ENCODE measurements around the gene RAD50.
A peak's percentile ranks its signal among the peaks of the same experiment; 100 is the strongest.

RAD50 gene

DNA sequence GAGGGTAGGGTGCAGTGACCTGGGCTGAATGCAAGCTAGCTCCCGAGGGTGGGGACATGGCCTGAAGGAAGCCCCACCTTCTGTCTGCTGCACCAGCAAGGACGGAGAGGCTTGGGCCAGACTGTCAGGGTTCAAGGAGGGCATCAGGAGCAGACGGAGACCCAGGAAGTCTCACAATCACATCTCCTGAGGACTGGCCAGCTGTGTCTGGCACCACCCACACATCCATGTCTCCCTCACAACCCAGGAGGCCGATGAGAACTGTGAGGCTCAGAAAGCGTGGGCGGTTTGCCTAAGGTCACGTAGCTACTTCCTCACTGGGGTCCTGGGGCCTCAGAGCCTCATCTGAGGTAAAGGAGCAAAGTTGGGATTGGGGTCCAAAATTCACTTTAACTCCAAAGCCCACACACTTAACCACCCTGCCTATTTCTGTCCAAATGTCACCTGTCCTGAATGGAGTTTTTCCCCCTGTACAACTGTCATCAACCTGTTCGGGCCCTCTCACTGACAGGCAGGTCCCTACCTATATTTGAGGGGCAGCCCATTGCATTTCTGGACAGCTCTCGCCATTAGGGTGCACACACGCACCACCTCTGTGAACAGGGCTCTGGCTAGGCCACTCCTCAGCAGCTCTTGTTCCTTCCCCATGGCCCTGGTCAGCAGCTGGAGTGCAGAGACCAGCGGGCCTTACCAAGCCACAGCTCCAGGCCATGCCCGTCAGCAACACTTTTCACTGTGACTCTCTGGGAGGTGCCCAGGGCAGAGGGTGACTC lies 104.6 kb downstream of the RAD50 start:
- DNase-seq (ENCODE audit: low read depth): no peak

DNA sequence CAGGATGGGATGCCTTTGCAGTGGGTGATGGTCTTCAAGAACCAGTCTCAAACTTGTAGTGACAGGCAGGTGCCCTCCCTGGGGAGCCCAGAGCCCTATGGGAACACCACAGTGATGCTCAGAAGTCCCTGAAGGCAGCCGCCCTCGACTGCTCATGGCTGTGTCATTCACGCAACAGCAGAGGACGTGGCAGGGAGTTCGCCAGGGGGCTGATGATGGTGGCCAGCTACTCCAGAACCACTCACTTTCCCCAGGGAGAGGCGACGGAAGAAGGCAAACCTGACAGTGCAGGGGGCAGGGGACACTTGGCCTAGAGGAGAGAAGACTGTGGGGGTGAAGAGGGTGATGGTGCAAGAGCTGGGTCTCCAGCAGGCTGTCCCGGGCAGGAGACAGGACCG lies 105.2 kb downstream of the RAD50 start:
- no peak for DNase-seq (ENCODE audit: low read depth)

DNA sequence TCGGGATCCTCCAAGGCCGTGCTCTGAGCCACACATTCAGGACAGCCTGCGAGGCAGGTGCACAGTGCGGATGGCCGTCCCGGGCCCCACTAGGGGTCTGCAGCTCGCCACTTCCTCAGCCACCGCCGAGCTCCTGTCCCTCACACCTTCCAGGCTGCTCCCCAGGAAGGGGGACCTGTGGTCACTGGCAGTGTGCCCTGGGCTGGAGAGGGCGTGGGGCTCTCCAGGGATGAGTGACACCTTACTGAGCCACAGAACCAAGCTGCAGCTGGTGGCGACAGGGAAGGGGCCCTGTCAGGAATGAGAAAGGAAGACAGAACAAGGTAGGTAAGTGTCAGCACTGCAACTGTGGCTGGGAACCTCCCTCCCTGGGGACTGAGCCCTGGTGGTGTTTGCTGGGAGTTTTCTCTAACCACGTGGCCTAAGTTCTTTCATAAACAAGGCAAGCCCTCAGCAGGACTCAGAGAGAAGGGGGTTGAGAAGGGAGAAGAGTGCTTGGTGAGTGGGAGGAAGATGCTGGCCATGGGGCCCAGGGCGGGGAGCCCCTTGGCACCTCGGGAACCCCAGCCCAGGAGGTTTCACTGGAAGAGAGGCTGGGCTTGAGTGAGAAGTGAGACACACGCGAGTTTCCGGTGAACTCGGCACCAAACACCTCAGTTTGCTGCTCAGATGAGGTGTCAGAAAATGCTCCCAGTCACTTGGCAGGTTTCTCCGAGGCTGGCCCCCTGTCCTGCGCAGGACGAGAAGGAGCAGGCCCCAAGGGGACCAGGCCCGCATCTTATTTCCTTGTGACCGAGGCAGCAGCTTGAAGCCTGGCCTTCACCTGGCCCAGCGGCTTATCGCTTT lies 106.4 kb downstream of the RAD50 start:
- DNase-seq (ENCODE audit: low read depth): no peak

DNA sequence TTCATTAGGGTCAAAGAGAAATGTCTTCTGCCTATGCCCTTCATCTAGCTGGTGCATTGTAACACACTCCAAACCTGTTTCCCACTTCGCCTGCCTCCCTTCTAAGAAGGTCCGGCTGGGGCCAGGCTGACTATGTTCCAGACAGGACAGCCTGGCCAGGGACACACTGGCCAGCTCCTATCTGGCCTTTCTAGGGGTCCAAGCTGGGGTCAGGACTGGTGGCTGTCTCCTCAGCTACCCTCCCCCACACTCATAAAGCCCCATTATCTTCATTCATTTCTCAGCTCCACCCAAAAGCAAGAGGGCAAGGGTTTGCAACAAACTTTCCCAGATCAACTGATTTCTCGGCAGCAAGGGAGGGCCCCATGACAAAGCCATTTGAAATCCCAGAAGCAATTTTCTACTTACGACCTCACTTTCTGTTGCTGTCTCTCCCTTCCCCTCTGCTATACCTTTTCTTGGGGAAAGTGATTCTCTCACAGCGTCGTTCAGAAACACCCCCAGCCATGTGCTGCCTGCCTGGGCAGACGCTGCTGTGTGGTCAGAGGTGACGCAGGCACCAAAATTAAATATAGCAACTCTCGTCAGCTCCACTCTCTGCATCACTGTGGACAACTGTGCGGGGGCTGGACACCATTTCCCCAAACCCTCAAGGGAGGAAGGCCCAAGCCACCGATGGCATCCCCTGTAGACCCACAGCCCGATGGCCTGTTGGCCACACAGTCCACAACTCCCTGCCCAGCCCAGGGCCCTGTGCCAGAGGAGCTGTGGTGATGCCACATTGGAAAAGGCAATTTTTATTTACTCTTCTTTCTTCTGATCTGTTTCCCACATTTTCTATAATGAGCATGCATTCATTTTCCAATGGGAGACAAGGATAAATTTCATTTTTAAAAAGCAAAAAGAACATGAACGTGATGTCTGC lies 107.3 kb downstream of the RAD50 start:
- no peak for DNase-seq (ENCODE audit: low read depth)

DNA sequence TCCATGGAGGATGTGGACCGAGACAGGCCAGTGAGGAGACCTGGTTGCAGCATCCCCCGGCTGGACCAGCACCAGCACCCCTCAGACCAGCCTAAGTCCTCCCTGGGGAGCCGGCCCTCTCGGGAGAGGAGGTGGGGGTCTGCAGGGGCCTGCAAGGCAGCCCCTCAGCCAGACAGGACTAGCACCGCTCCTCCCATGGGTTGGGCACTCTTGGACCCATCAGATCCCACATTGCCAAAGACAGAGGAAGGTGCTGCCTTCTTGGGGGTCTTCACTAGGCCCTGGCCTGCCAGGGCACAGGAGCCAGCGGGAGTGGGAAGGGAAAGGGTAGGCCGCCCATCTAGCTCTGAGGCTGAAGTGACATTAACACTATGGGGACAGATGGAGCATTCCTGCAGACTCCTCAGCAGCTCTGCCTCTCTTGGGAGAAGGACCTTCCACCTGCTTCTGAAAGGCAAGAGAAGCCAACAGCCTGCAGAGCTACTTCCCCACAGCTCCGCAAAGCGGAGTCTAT lies 108.0 kb downstream of the RAD50 start:
- no peak for DNase-seq (ENCODE audit: low read depth)

DNA sequence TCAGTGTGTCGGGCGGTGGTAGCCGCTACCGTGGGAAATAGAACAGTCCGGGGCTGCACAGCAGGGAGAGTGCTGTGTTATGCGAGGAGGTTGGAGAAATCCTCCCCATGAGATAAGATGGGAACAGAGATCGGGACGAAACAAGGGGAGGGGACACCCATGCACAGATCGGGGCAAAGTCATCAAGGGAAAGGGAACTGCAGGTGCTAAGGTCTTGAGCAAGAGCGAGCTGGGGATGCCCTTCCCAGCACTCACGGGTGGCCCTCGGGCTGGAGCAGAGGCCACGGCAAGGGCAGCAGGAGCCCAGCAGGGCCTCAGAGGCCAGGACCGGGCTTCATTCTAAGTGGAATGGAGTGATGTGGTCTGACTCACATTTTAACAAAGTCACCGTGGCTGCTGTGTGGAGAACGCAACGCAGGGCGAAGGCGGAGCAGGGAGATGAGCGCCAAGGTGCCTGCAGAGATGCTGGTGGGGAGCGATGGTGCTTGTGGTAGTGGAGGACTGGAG lies 108.8 kb downstream of the RAD50 start:
- no peak for DNase-seq (ENCODE audit: low read depth)

DNA sequence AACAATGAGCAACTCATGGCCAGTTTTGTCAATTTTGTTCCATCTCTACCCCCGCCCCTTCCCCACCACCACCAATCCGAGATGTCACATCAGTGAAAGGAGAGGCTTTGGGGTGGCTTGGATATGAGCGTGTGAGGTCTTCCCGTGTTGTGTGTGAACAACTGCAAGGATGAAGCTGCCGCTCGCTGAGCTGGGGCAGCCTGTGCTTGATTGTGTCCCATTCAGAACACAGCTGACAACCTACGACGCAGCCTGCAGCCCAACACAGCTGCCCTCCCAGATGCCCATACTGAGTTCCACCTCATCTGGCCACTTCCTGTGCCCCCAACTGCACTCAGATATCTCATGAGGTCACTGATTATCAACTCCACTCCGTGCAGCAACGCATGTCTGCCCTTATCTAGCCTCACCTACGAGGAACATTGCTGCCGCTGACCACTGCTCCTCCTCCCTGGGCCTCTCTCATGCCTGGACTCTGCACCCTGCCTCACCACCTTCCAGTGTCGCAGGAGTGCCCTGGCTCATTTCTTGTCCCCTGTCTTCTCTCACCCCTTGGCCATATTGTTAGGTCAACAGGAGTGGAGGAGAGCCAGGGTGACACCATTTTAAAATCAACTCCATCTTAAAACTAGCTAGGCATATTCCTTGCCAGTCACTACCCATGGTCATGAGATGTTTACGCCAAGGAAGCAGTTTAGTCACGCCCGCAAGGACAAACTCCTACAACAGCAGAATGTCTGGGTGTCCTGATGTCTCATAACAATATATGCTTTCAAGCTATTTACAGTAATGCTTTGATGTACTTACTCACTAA lies 109.7 kb downstream of the RAD50 start:
- no peak for DNase-seq (ENCODE audit: low read depth)

DNA sequence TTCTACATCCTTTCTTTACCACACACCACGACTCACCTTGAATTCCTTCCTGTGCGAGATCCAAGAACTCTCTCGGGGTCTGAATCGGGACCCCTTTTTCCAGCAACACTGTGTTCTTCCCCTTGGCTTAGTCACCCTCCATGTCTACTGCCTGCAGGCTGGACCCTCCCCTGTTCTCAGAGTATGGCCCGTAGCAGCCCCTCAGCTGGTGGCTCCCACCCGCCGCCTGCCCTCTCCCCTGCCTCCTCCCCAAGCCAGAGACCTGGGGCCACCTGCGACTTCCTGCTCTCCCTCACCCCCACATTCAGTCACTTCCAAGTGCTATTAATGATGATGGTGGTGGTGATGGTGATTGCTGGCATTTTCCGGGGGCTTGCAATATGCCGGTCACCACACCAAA lies 110.5 kb downstream of the RAD50 start:
- DNase-seq (ENCODE audit: low read depth): no peak

DNA sequence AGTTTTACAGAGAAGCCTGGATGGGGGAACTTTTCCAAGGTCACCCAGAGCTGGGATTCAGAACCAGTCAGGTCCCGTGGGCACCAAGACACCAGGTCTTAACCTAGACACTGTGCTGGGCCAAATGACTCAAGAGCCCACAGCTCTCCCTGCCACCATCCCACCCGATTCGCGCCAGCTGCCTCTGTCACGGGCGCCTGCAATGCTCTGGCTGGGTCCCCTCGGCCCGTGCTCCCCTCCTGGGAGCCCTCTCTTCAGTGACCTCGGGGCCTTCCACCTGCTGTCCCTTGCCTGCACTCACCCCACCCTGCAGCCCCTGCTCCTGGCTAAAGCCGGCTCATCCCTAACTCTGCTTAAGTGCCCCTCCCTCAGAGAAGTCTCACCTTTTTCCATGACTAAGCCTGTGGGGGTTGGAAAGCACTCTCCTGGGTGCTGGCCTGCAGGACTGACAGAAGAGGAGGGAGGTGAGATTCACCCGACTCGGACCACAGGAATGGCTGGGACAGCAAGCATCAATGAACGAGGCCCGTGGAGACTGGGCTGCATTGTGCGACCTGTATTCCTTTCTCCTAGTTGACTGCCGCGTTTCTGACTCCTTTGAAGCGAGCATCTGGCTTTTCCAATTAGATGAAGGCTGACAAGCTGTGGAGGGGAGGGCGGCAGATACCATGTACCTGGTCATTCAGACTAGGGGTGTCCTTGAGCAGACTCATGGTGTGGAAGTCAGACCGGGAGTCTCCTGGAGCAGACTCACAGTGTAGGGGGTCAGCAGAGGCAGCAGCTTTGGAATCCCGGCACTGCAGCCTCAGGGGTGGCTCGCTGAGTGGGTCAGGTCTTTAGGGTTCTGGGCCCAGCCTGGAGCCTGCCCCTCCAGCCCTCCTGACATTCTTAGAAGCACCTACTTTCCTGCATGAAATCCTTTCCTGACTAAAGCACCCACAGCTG lies 111.3 kb downstream of the RAD50 start:
- no peak for DNase-seq (ENCODE audit: low read depth)

DNA sequence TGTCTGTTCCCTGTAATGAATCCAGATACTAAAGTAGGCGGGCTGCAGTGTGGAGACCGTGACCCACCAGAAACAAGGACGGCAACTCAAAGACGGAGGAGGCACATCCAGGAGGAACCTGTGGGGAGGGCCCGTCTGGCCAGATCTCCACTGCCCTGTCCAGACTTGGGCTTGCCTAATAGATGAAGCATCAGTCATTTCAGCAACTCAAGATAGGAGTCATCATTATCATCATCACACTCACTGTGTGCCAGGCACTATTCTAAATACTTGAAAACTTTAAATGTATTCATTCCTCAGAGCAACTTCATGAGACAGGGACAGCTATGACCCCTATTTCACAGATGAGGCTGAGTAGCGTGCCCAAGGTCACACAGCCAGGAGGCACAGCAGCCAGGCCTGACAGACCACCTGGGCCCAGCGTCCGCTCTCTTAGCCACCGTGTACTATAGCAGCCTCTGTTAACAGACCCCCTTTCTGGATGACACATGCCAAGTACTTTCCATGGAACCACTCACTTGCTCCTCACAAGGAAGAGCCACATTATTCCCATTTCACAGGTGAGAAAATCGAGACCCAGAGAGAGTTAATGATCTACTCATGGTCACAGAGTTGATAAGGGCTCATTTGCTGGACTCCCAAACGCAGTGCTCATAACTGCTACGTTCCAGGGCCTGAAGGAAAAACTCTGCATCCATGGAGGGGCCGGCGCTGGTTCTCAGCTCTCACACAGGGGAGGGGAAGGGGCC lies 112.1 kb downstream of the RAD50 start:
- no peak for DNase-seq (ENCODE audit: low read depth)

DNA sequence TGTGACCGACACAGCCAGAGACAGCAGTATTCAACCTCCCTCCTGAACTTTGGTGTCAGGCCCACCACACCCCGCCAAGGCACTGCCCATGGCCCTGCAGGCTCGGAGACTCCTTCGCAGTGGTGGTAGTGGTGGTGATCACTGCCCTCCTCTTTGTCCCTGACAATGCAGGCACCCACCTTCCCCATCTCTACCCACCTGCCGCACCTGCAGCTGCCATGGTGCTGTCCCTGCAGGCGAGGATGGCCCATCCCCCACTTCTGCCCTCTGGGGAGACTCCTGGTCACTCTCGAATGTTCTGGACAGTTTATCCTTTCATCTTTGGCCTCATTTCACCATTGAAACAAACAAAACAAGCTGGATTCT lies 112.7 kb downstream of the RAD50 start:
- DNase-seq (ENCODE audit: low read depth): no peak

DNA sequence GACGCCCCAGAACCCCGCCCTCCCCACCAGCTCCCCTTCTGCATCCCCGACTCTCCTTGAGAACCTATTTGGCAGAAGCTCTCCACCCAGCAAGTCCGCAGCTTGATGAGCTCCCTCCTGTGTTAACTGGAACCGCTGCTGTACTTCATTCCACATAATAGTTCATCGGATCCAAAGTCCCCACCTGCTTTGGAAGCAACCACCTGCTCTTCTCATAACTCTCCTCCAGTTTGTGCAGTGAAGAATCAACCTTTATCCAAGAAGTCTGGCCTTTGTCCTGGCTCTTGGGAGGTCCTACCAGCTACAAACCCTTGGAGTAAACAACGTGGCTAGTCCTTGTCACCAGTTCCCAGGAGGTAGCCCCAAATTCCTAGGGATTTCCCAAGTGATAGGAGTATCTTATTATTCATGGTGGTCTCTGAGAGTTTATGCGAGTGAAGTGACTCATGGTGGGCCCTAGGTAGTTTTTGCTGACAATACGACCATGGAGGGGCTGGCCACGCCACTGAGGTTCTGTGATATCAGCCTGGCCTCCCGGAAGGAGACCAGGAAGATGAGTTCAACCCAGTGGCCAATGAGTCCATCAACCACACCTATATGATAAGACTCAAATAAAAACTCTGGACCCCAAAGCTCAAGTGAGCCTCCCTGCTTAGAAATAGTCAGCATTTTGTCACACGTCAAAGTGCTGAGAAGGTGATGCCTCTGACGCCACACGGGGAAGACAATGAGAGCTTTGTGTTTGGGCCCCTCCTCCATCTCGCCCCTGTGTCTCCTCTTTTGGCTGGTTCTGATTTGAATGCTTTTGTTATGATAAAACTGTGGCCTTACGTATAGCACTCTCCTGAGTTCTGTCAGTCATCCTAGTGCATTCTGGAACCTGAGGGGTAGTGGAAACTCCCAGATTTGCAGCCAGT lies 113.4 kb downstream of the RAD50 start:
- no peak for DNase-seq (ENCODE audit: low read depth)

DNA sequence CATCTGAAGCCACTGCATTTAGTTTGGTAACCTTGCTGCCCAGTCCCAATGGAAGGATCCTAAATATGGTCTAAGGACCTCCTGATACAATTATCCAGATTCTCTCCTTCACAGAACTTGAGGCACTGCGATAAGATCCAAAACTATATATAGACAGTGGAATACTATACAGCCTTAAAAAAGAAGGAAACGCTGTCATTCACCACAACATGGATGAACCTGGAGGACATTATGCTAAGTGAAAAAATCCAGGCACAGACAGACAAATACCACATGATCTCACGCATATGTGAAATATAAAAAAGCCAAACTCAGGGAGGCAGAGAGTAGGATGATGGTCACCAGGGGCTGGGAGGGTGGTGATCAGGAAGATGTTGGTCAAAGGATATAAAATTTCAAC lies 114.2 kb downstream of the RAD50 start:
- no peak for DNase-seq (ENCODE audit: low read depth)

DNA sequence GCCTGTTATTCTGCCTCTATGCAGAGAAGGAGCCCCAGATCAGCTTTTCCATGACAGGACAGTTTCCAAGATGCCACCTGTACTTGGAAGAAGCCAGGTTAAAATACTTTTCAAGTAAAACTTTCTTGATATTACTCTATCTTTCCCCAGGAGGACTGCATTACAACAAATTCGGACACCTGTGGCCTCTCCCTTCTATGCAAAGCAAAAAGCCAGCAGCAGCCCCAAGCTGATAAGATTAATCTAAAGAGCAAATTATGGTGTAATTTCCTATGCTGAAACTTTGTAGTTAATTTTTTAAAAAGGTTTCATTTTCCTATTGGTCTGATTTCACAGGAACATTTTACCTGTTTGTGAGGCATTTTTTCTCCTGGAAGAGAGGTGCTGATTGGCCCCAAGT lies 116.7 kb downstream of the RAD50 start:
- no peak for DNase-seq (ENCODE audit: low read depth)

DNA sequence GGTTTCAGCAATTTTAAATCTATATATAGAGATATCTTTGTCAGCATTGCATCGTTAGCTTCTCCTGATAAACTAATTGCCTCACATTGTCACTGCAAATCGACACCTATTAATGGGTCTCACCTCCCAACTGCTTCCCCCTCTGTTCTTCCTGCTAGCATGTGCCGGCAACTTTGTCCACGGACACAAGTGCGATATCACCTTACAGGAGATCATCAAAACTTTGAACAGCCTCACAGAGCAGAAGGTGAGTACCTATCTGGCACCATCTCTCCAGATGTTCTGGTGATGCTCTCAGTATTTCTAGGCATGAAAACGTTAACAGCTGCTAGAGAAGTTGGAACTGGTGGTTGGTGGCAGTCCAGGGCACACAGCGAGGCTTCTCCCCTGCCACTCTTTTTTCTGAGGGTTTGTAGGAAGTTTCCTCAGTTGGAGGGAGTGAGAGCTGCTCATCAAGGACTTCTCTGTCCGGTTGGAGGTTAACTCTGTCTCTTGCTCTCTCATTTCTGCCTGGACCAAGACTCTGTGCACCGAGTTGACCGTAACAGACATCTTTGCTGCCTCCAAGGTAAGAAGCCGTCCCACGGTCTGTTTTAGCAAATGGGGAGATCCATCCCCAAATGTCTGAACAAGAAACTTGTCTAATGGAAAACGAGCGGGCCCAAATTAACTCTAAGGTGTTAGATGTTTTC lies 117.3 kb downstream of the RAD50 start, which contains the start of gene IL4:
IL4 (plus strand) TSS at position 51 of the 692 bp plus-strand sequence; CDS start at position 113, 62 bp downstream.
- no peak for DNase-seq (ENCODE audit: low read depth)

DNA sequence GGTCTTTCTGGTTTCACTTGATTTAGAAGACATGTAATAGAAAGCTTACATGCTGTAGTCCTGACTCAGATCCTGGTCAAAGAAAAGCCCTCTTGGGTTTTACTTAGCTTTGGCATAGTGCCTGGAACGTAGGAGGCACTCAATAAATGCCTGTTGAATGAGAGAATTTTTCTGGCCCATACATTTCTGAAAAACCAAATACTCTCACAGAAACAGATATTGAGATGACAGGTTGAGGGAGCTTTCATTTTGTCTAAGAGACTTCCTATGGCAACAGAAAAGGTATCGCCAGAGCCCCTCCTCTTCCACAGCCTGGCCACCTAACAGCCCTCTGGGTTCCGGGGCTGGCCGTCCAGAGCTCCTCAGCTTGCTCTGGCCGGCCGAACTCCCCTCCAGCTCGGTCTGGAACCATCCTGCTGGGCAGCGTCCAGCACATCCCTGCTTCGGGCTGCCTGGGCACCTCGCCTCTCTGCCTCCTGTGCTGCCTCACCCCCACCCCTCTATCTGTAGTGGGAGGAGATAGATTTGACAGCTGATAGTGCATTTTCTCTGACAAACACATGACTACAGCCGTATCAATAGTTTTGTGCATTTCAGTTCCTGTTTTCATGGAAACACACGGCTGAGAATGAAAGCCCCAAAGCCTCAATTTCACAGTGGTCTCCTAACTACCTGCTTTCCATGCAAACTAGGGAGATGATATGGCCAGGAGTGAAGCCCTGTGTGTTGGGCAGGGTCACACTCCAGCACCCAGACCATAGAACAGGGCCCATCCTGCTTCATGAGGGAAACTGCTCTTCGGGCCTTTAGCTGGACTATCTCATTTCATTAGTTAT lies 118.1 kb downstream of the RAD50 start:
- DNase-seq (ENCODE audit: low read depth): peak; percentile 83
